GM19372 (cell line): ENCODE measurements around the gene SCARB1.

ENCODE experiments used
- ATAC-seq: cut with Tn5 transposase; IDR thresholded peaks from one replicate; pipeline ENCODE4 v1.9.1; 2021; ENCODE audit warnings: mild to moderate bottlenecking, low read depth, moderate library complexity; ENCODE audit not compliant: unreplicated experiment

Gene SCARB1

GRCh38 chr12:124866195-124866882 lies 2.7 kb upstream of the SCARB1 start:
- no peak for ATAC-seq

GRCh38 chr12:124865728-124866127 lies 2.1 kb upstream of the SCARB1 start:
- no peak for ATAC-seq

GRCh38 chr12:124864326-124864752 lies 675 bp upstream of the SCARB1 start:
- ATAC-seq: no peak

GRCh38 chr12:124862768-124863415 lies 772 bp downstream of the SCARB1 start:
- peak; percentile 32 for ATAC-seq

- no peak for ATAC-seq
These were observed 1.6 kb downstream of the SCARB1 start for GRCh38 chr12:124861898-124862676.

GRCh38 chr12:124861492-124861891 lies 2.2 kb downstream of the SCARB1 start:
- no peak for ATAC-seq

GRCh38 chr12:124857921-124858461 lies 5.7 kb downstream of the SCARB1 start:
- no peak for ATAC-seq

- no peak for ATAC-seq
These were observed 6.9 kb downstream of the SCARB1 start for GRCh38 chr12:124856842-124857178.

- ATAC-seq: no peak
These were observed 7.4 kb downstream of the SCARB1 start for GRCh38 chr12:124856132-124856841.

GRCh38 chr12:124855275-124855957 lies 8.2 kb downstream of the SCARB1 start:
- no peak for ATAC-seq

- ATAC-seq: no peak
These were observed 9.0 kb downstream of the SCARB1 start for GRCh38 chr12:124854637-124855184.

GRCh38 chr12:124853781-124854636 lies 9.7 kb downstream of the SCARB1 start:
- no peak for ATAC-seq

GRCh38 chr12:124852911-124853427 lies 10.7 kb downstream of the SCARB1 start:
- ATAC-seq: no peak

- no peak for ATAC-seq
These were observed 11.3 kb downstream of the SCARB1 start for GRCh38 chr12:124852329-124852831.

- ATAC-seq: no peak
These were observed 12.3 kb downstream of the SCARB1 start for GRCh38 chr12:124851342-124851741.

GRCh38 chr12:124849382-124849781 lies 14.3 kb downstream of the SCARB1 start:
- no peak for ATAC-seq

- no peak for ATAC-seq
These were observed 14.9 kb downstream of the SCARB1 start for GRCh38 chr12:124848621-124849380.
